T-helper 1 cell treated with Interleukin-12 subunit alpha and Interleukin-12 subunit beta and Interleukin-4 antibody, amounts not matched to agents 30 ng/mL and 1 ng/mL, for 36 hours (primary cell): ENCODE results near the gene NELL1. TPM values are rescaled to one million over a fixed set of nuclear protein-coding genes. Genes with fewer than 3 reads are reported as not detected.
"Not testable (repeated sequence)": the region's sequence is repeated elsewhere in the genome, so short reads cannot be mapped to it uniquely, and the experiment has no call there.

Experiments
- intact Hi-C: fragments of 100-400 bp; cut with micrococcal nuclease; formaldehyde crosslinking; loops from one replicate; pipeline ENCODE4 v1.15.1; 2024
- total RNA-seq: library from RNA; stranded (reverse); gene quantifications from 2 replicates; pipeline ENCODE4 v1.2.3, GENCODE V29; 2022

NELL1 gene
- total RNA-seq, 1 donor from 2014 or later, result not detected

GRCh38 chr11:21180182-21180581 lies 510.8 kb downstream of the NELL1 start:
- intact Hi-C loops, result no loop called here

- intact Hi-C loops, result no loop called here
These were observed 516.6 kb downstream of the NELL1 start for GRCh38 chr11:21185959-21186358.

- intact Hi-C loops, result no loop called here
These were observed 520.8 kb downstream of the NELL1 start for GRCh38 chr11:21190181-21190580.

GRCh38 chr11:21195995-21196394 lies 526.6 kb downstream of the NELL1 start:
- intact Hi-C loops, result no loop called here

- intact Hi-C loops, result no loop called here
These were observed 529.1 kb downstream of the NELL1 start for GRCh38 chr11:21198498-21198897.

GRCh38 chr11:21205205-21205604 lies 535.8 kb downstream of the NELL1 start:
- intact Hi-C loops, result no loop called here

GRCh38 chr11:21225860-21226259 lies 556.5 kb downstream of the NELL1 start:
- intact Hi-C loops, result no loop called here

- intact Hi-C loops, result no loop called here
These were observed 559.8 kb downstream of the NELL1 start for GRCh38 chr11:21229224-21229623.

- intact Hi-C loops, result no loop called here
These were observed 580.8 kb downstream of the NELL1 start for GRCh38 chr11:21250196-21250595.

GRCh38 chr11:21254055-21254454 lies 584.7 kb downstream of the NELL1 start:
- intact Hi-C loops, result no loop called here

- intact Hi-C loops, result no loop called here
These were observed 585.4 kb downstream of the NELL1 start for GRCh38 chr11:21254790-21255189.

GRCh38 chr11:21257461-21257860 lies 588.1 kb downstream of the NELL1 start:
- intact Hi-C loops, result no loop called here

GRCh38 chr11:21258414-21258813 lies 589.0 kb downstream of the NELL1 start:
- intact Hi-C loops, result no loop called here

GRCh38 chr11:21260101-21260500 lies 590.7 kb downstream of the NELL1 start:
- intact Hi-C loops, result no loop called here

- intact Hi-C loops, result no loop called here
These were observed 593.6 kb downstream of the NELL1 start for GRCh38 chr11:21262992-21263391.

GRCh38 chr11:21264125-21264524 lies 594.7 kb downstream of the NELL1 start:
- intact Hi-C loops, result no loop called here

GRCh38 chr11:21268036-21268435 lies 598.6 kb downstream of the NELL1 start:
- intact Hi-C loops, result no loop called here

- intact Hi-C loops, result not testable (repeated sequence)
These were observed 602.8 kb downstream of the NELL1 start for GRCh38 chr11:21272139-21272538.

- intact Hi-C loops, result no loop called here
These were observed 609.5 kb downstream of the NELL1 start for GRCh38 chr11:21278840-21279239.

- intact Hi-C loops, result no loop called here
These were observed 615.7 kb downstream of the NELL1 start for GRCh38 chr11:21285104-21285503.

- intact Hi-C loops, result no loop called here
These were observed 620.3 kb downstream of the NELL1 start for GRCh38 chr11:21289686-21290085.

GRCh38 chr11:21295508-21295907 lies 626.1 kb downstream of the NELL1 start:
- intact Hi-C loops, result no loop called here

GRCh38 chr11:21301981-21302380 lies 632.6 kb downstream of the NELL1 start:
- intact Hi-C loops, result no loop called here

- intact Hi-C loops, result no loop called here
These were observed 637.5 kb downstream of the NELL1 start for GRCh38 chr11:21306739-21307358.
